HG03175 (cell line): ENCODE measurements around the gene TENM3.

Source experiments
- ATAC-seq: cut with Tn5 transposase; IDR thresholded peaks from one replicate; pipeline ENCODE4 v1.9.1; 2021; ENCODE audit warnings: mild to moderate bottlenecking, moderate library complexity; ENCODE audit not compliant: unreplicated experiment

The TENM3 gene

DNA sequence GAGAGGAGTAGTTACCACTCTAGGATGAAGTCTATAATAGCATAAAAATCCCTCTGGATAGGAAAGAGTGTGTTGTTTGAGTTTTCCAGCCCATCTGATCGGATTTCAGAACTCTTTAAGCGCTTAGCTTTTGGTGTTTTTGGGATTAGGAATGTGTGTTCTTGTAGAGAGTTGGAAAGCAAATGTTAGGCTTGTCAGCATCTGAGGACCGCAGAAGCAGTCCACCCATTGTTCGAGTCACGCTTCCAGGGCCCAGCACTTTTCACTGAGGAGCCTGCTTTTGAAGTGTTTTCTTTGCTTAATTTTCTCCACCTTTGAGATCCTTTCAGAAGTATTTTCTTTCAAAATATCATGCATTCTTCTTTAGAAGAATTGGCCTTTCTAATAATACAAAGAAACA is 306.2 kb downstream of the TENM3 start:
- ATAC-seq = no peak

GRCh38 chr4:182552948-182553347 is 309.7 kb downstream of the TENM3 start:
- no peak for ATAC-seq

DNA sequence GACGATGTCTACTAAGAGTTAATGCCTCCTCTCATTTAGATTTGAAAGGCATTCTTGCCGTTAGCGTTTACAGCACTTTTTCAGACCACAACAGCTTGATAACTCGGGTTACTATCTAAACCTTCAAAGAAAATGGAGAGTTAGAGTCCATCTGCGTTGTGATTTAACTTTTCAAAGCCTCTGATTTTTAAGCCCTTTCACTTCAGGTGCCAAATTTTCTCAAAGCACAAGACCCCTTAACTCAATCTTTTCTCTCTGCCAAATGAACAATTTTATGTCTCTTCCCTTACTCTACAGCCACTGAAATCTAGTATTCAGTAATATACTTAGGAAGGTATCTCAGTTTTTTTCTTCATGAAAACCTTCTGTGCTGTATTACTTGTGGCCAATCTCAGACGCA is 310.5 kb downstream of the TENM3 start:
- ATAC-seq = no peak

DNA sequence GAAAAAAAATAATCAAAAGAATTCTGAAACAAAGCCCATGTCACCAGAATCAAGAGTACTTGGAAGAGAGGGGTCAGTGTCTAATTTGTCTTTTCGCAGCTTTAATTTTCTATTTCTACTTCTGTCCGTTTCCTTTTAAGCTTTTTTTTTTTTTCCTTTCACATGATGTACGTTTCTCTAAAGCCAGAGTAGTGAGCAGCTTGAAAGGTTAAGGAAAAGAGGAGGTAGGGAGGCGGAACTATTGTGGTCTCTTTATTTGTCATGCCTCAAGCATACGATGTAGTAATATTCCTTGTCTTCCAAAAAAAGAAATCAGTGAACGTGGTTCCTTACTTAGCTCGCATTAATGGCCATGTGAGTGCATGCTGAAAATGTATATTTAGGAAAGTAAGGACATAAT is 311.5 kb downstream of the TENM3 start:
- ATAC-seq = no peak

DNA sequence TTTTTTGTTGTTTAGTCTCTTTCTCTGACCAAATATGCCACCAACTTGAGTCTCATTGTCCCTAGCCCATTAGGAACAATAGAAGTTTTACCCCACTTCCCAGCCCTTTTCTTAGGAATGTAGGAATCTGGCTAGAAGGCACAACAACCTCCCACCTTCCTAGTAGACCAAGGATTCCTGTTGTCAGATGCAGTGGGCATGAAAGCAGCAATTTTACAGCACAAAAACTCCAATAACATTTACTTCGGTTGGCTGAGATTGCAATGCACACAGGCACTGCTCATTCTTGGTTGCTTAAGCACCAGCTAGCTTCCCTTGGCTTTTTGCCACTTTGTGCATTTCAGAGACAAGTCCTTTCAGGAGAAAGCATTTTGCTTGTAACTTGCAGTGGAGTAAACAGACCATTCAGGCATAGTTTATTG is 312.8 kb downstream of the TENM3 start:
- no peak for ATAC-seq

- no peak for ATAC-seq
These were observed 313.4 kb downstream of the TENM3 start for GRCh38 chr4:182556580-182556979.

DNA sequence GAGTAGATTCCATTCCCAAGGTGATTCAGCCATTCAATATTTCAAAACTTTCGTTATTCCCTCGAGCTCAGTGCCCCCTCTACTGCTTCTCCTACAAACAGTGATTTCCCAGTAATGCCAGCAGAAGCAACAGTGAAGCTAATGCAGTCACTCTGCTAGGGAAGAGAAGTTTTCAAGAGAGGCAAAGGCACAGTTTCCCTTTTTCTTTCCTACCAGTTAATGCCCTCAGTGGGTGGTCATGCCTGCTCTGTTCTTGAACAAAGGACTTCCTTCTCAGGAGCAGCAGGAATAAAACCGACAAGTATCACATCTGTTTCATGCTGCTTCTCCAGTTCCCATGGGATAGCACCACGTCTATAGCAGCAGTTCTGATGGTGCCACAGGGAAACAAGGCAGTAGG is 317.2 kb downstream of the TENM3 start:
- no peak for ATAC-seq

- no peak for ATAC-seq
These were observed 319.1 kb downstream of the TENM3 start for GRCh38 chr4:182562350-182562749.

DNA sequence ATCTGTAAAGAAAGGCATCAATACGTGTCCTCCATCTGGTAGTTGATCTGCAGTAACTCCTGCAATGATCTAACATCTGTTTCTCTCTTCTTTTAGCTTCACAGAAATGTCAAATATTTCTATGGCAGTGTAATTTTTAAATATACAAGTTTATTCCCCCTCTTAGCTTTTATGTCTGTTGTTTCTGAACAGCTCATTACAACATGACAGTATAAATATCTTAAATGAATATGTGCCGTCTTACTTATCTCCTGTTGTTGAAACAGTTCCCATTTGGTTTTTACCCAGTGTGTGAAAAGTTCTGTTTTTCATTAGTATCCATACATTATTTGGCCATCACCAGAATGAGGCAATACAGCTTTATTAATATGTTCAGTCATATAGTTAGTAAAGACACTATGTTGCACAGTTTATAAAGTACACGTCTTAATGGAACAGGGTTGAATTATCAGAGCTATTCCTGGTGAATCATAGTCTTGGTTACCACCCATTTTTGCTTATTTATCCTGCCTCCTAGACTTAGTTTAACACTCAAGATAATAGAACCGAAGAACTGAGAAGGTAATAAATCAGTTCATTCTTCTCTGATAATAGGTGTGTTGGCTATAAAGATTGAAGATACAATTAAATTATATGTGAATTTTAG is 321.6 kb downstream of the TENM3 start:
- no peak for ATAC-seq

- ATAC-seq = no peak
These were observed 323.9 kb downstream of the TENM3 start for GRCh38 chr4:182567119-182567518.

- ATAC-seq = no peak
These were observed 326.4 kb downstream of the TENM3 start for GRCh38 chr4:182569561-182569960.

GRCh38 chr4:182574706-182575105 is 331.5 kb downstream of the TENM3 start:
- ATAC-seq = no peak

DNA sequence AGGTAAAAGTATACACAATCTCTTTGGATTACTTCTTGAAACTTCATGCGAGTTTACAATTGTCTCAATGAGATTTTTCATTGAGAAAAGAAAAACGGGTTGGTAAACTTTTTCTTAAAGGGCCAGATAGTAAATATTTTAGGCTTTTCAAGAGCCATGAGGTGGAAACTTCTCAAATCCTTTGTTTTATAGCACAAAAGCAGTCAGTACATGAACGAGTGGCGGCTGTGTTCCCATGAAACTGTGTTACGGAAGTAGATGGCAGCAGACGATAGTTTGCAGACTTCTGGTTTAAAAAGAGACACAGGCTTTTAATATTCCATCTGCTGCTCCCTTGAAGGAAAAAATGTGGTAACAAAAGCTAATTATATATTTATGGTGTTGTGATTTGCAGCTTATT is 332.0 kb downstream of the TENM3 start:
- ATAC-seq = no peak

GRCh38 chr4:182576601-182577289 is 333.5 kb downstream of the TENM3 start:
- ATAC-seq = no peak

DNA sequence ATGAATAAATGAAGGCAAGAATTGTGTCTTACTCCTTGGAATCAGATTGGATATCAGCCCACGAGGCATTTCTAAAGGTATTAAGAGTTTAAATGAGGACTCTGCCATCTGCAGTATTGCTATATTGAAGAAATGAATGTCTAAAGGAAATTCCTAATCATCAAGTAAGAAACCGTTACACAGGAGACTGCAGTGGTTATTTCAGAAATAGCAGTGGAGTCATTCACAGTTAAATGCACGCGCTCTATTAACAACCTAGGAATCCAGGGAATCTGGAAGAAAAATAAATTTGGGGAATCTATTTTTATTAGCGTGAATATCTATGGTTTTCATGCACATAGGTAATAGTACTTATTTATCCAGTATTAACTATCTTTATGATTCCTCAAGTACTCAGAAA is 334.2 kb downstream of the TENM3 start:
- ATAC-seq = no peak

GRCh38 chr4:182578402-182578801 is 335.2 kb downstream of the TENM3 start:
- no peak for ATAC-seq

- no peak for ATAC-seq
These were observed 339.0 kb downstream of the TENM3 start for GRCh38 chr4:182582245-182582644.

GRCh38 chr4:182583703-182584415 is 340.7 kb downstream of the TENM3 start:
- no peak for ATAC-seq

DNA sequence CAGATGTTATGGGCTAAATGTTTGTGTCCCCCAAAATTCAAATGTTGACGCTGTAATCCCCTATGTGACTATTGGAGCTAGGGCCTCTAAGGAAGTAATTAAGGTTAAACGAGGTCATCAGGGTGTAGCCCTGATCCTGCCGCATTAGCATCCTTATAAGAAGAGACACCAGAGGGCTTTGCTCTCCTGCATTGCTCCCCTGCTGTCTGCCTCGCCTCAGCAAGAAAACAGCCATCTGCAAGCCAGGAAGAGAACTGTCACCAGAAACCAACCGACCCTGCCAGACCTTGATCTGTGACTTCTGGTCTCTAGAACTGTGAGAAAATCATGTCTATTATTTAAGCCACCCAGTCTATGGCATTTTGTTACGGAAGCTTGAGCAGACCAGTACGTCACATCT is 342.1 kb downstream of the TENM3 start:
- ATAC-seq = no peak

GRCh38 chr4:182589100-182589499 is 345.9 kb downstream of the TENM3 start:
- ATAC-seq = no peak

DNA sequence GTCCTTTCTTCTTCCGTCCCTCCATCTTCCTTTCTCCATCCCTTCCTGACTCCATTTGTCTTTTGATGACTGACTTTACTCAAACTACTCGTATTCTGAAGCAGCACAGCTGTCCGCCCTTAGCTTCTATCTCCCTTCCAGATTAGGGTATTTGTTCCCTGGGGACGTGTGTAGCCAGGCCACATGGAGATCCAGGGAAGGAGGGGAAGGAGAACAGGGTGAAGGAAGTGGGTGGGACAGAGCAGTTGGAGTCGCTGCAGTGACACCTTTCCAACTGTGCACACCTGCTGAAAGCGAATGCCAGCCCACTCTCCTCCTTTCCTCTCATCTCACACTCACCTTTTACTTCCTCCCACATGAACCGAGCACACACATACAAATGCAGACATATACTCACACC is 350.2 kb downstream of the TENM3 start:
- no peak for ATAC-seq

GRCh38 chr4:182593864-182594263 is 350.7 kb downstream of the TENM3 start:
- no peak for ATAC-seq
